ENCODE measurements around the gene OPRM1.

The OPRM1 gene

DNA sequence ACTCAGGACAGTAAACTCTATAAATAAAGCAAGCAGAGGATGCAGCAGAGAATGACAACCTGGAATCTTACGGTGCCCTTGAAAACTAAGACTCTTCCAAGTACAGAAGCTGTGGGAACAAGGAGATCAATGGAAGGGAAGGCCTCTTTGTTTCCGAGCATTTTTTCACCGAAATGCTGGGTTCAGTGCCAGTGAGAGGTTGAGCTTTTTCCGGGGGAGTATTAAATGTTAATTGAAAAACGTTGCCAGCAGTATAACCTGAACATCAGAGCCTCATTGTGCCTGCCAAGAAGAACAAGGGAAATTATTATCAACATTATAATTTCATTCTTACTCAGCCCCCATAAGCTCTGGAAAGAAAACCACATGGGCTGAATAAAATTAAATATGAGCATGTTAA, 17.5 kb downstream of the OPRM1 start:
- TF ChIP-seq TAF1 (IDR thresholded peaks at IDR 0.05; ENCODE audit: low read depth): no peak
- TF ChIP-seq CREB1 (IDR thresholded peaks at IDR 0.05; ENCODE audit: low read depth): no peak
- TF ChIP-seq FOXM1 (IDR thresholded peaks at IDR 0.05; ENCODE audit: borderline replicate concordance, low read depth): no peak
- no peak for TF ChIP-seq YY1 (IDR thresholded peaks at IDR 0.05; ENCODE audit: low read depth)
- TF ChIP-seq EGR1 (IDR thresholded peaks at IDR 0.05): no peak
- no peak for TF ChIP-seq RAD21 (IDR thresholded peaks at IDR 0.05; ENCODE audit: low read depth)
- no peak for TF ChIP-seq ZBTB7A (IDR thresholded peaks at IDR 0.05; ENCODE audit: low read depth)
- no peak for TF ChIP-seq NFIC (IDR thresholded peaks at IDR 0.05)
- TF ChIP-seq CEBPB (IDR thresholded peaks at IDR 0.05): no peak
- TF ChIP-seq, protein P1, sequence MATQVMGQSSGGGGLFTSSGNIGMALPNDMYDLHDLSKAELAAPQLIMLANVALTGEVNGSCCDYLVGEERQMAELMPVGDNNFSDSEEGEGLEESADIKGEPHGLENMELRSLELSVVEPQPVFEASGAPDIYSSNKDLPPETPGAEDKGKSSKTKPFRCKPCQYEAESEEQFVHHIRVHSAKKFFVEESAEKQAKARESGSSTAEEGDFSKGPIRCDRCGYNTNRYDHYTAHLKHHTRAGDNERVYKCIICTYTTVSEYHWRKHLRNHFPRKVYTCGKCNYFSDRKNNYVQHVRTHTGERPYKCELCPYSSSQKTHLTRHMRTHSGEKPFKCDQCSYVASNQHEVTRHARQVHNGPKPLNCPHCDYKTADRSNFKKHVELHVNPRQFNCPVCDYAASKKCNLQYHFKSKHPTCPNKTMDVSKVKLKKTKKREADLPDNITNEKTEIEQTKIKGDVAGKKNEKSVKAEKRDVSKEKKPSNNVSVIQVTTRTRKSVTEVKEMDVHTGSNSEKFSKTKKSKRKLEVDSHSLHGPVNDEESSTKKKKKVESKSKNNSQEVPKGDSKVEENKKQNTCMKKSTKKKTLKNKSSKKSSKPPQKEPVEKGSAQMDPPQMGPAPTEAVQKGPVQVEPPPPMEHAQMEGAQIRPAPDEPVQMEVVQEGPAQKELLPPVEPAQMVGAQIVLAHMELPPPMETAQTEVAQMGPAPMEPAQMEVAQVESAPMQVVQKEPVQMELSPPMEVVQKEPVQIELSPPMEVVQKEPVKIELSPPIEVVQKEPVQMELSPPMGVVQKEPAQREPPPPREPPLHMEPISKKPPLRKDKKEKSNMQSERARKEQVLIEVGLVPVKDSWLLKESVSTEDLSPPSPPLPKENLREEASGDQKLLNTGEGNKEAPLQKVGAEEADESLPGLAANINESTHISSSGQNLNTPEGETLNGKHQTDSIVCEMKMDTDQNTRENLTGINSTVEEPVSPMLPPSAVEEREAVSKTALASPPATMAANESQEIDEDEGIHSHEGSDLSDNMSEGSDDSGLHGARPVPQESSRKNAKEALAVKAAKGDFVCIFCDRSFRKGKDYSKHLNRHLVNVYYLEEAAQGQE (IDR thresholded peaks at IDR 0.05; ENCODE audit: low read depth): no peak
- no peak for TF ChIP-seq TEAD4 (IDR thresholded peaks at IDR 0.05)
- TF ChIP-seq, protein P2, sequence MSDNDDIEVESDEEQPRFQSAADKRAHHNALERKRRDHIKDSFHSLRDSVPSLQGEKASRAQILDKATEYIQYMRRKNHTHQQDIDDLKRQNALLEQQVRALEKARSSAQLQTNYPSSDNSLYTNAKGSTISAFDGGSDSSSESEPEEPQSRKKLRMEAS (IDR thresholded peaks at IDR 0.05): no peak
- no peak for TF ChIP-seq EP300 (IDR thresholded peaks at IDR 0.05; ENCODE audit: borderline replicate concordance)
- TF ChIP-seq TCF12 (IDR thresholded peaks at IDR 0.05; ENCODE audit: low read depth): no peak
- TF ChIP-seq, protein P3, sequence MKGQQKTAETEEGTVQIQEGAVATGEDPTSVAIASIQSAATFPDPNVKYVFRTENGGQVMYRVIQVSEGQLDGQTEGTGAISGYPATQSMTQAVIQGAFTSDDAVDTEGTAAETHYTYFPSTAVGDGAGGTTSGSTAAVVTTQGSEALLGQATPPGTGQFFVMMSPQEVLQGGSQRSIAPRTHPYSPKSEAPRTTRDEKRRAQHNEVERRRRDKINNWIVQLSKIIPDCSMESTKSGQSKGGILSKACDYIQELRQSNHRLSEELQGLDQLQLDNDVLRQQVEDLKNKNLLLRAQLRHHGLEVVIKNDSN (IDR thresholded peaks at IDR 0.05): no peak

DNA sequence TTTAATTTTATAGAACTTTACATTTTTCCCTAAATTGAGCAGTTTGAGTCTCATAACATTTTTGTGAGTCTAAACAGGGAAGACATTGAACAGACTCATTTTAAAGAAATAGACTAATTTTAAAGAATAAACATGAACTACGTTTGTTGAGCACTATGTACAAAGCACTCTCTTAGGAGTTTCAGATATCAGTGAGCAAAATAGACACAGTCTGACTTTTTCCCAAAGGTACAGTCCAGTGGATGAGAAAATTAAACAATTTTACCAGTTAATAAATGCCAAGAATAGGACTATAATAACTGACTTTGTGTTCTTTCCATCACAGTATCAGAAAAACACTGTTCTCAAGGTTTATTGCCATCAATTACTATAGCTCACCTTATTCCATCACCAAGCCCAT, 18.1 kb downstream of the OPRM1 start:
- TF ChIP-seq FOXM1 (IDR thresholded peaks at IDR 0.05; ENCODE audit: borderline replicate concordance, low read depth): no peak
- no peak for TF ChIP-seq CREB1 (IDR thresholded peaks at IDR 0.05; ENCODE audit: low read depth)
- no peak for TF ChIP-seq TEAD4 (IDR thresholded peaks at IDR 0.05)
- no peak for TF ChIP-seq EGR1 (IDR thresholded peaks at IDR 0.05)
- TF ChIP-seq, protein P3 (IDR thresholded peaks at IDR 0.05): no peak
- no peak for TF ChIP-seq TCF12 (IDR thresholded peaks at IDR 0.05; ENCODE audit: low read depth)
- TF ChIP-seq NFIC (IDR thresholded peaks at IDR 0.05): no peak
- no peak for TF ChIP-seq TAF1 (IDR thresholded peaks at IDR 0.05; ENCODE audit: low read depth)
- TF ChIP-seq EP300 (IDR thresholded peaks at IDR 0.05; ENCODE audit: borderline replicate concordance): no peak
- no peak for TF ChIP-seq CEBPB (IDR thresholded peaks at IDR 0.05)
- TF ChIP-seq RAD21 (IDR thresholded peaks at IDR 0.05; ENCODE audit: low read depth): no peak
- TF ChIP-seq, protein P1 (IDR thresholded peaks at IDR 0.05; ENCODE audit: low read depth): no peak
- TF ChIP-seq, protein P2 (IDR thresholded peaks at IDR 0.05): no peak
- TF ChIP-seq ZBTB7A (IDR thresholded peaks at IDR 0.05; ENCODE audit: low read depth): no peak
- TF ChIP-seq YY1 (IDR thresholded peaks at IDR 0.05; ENCODE audit: low read depth): no peak

DNA sequence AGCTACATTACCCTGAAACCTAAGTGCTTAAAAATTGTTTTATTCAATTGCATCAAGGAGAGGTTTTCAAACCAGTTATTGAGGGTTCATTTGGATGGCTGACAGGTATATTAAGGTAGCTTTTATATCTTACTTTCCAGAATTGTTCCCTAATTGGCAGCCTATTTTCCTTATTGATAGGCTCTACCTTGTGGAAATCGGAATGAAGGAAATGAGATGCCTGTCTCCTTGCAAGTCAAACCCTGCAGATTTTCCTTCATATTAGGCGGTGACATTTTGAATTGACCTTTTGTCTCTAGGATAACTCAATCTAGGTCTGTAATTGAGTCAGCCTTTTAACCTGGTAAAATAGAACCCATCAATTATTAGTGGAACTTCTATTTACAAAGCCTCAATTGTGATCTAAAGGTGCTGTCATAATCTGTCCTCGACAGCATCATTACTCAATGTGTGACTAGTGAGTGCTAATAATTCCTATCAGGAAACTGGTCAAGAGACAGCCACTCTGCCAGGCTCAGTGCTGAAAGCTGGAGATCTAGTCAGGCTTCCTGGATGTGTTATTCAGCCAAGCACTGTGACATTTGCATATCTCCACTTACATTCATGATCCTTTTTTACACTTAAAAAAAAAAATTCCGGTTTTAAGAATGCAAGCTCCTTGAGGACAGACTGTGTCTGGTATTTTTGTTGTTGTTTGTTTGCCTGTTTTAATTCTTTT, 20.1 kb downstream of the OPRM1 start:
- TF ChIP-seq, protein P3 (IDR thresholded peaks at IDR 0.05): no peak
- TF ChIP-seq CEBPB (IDR thresholded peaks at IDR 0.05) (no peak), YY1 (IDR thresholded peaks at IDR 0.05; ENCODE audit: low read depth) (no peak), FOXM1 (IDR thresholded peaks at IDR 0.05; ENCODE audit: borderline replicate concordance, low read depth) (no peak), CREB1 (IDR thresholded peaks at IDR 0.05; ENCODE audit: low read depth) (no peak), RAD21 (IDR thresholded peaks at IDR 0.05; ENCODE audit: low read depth) (no peak), NFIC (IDR thresholded peaks at IDR 0.05) (no peak), TAF1 (IDR thresholded peaks at IDR 0.05; ENCODE audit: low read depth) (no peak), EP300 (IDR thresholded peaks at IDR 0.05; ENCODE audit: borderline replicate concordance) (no peak)
- TF ChIP-seq, protein P1 (IDR thresholded peaks at IDR 0.05; ENCODE audit: low read depth): no peak

Measured in Ishikawa (cell line).